Omental fat pad (tissue), 4 donors: ENCODE measurements around the gene VCX3A. TPM values are rescaled to one million over a fixed set of nuclear protein-coding genes. Genes with fewer than 3 reads are reported as not detected.

ENCODE experiments used
- ATAC-seq: fragments of 150-250 bp; one replicate; pipeline ENCODE4 v1.9.1; 2016; ENCODE audit warnings: mild to moderate bottlenecking, moderate library complexity; ENCODE audit not compliant: low FRiP score
- DNase-seq: peaks from one replicate; pipeline ENCODE4 v3.0.0-alpha.2; 2019; ENCODE audit warnings: low spot score
- total RNA-seq, 4 donors: library from RNA; depleted of rRNA; stranded (reverse); fragments of >200 nt; gene quantifications; one replicate each; pipeline ENCODE4 v1.1.0, GENCODE V29; 2016
- TF ChIP-seq, protein P1 (sequence below), 3 donors: fragments of 450-650 bp; IDR thresholded peaks; one replicate each; pipeline ENCODE4 v1.5.1; 2016 to 2017; ENCODE audit warnings: antibody characterized with exemption in 3 of 3, mild to moderate bottlenecking in 3 of 3, moderate library complexity in 2 of 3

Gene VCX3A
- total RNA-seq, 4 donors from 2014 or later: not detected

DNA sequence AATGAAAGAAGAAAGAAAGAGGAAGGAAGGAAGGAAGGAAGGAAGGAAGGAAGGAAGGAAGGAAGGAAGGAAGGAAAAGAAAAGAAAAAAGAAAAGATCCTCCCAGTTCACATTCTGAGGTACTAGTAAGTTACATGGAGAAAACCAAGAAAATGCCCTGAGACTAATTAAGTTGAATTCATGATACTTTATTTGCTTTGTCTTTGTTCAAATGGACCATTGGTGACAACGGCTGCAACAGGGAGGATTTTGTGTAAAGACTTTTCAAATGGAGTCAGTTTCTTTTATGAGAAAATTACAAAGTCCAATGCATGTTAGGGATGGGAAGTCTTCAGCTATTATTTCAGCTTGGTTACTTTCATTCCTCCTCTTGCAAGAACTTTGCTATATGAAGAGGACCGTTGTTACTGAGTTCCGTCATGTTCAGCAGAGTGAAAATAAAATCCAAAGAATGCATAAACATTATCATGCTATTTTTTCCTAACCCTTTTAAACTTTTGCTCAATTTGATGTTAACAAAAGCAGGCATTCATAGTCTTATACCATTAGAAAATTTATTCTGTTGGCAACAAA lies 8.3 kb downstream of the VCX3A start:
- ATAC-seq (no peak), DNase-seq (no peak)
- TF ChIP-seq, protein P1, sequence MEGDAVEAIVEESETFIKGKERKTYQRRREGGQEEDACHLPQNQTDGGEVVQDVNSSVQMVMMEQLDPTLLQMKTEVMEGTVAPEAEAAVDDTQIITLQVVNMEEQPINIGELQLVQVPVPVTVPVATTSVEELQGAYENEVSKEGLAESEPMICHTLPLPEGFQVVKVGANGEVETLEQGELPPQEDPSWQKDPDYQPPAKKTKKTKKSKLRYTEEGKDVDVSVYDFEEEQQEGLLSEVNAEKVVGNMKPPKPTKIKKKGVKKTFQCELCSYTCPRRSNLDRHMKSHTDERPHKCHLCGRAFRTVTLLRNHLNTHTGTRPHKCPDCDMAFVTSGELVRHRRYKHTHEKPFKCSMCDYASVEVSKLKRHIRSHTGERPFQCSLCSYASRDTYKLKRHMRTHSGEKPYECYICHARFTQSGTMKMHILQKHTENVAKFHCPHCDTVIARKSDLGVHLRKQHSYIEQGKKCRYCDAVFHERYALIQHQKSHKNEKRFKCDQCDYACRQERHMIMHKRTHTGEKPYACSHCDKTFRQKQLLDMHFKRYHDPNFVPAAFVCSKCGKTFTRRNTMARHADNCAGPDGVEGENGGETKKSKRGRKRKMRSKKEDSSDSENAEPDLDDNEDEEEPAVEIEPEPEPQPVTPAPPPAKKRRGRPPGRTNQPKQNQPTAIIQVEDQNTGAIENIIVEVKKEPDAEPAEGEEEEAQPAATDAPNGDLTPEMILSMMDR (IDR thresholded peaks at IDR 0.05): no peak

DNA sequence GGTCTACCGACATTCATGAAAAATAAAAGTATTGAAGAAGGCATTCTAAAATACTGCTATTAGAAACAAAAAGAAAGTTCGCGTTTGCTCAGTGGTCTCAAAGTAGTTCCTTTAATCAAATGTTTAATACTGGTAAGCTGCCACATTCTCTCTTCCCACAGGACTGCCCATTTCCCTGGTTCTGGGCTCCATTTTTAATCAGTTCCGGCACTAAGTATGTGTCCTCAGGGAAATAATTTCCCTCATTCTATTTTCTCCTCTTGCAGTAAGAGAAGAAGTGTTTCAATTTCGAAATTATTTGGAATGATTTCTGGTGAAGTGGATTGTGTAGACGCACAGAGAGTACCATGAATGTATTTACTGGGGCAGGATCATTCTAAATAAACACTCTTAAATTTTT lies 17.5 kb downstream of the VCX3A start:
- no peak for DNase-seq
- ATAC-seq: no peak
- TF ChIP-seq, protein P1 (IDR thresholded peaks at IDR 0.05): no peak

DNA sequence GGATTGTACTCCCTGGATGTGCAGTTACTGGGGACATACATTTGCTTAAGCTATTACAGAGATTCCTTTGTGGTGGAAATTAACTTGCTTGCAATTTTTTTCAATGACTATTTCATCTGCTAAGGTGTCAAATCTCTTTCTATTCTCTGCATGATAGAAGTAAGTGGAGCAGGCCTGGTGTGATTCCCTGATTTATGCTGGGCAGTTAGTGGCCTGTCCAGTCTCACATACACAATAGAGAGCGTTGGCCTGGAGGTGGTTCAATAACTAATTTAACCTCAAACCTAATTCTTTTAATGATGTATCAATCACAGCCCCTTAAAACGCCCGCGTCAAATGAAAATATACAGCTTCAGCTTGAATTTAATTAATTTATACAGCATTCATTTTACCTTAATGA lies 28.5 kb downstream of the VCX3A start:
- ATAC-seq: no peak
- no peak for DNase-seq
- TF ChIP-seq, protein P1 (IDR thresholded peaks at IDR 0.05): no peak

DNA sequence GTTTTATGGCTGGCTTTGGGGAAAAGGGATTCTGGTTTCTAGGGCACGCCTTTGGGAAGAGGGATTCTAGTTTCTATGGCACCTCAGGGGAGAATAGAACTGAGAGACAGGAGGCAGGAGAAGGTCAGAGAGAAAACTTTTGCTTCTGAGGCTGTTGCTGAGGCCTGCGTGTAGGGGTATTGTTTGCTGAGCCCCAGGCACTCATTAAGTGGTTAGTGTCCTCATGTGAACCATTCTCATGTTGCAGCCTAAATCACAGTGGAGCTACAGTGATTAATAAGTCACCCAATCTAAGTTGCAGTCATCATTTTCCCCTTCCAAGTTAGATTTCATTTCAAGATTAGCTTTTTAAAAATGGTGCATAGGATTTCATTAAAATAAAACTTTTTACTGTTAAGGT lies 29.0 kb downstream of the VCX3A start:
- TF ChIP-seq, protein P1 (IDR thresholded peaks at IDR 0.05): no peak
- DNase-seq (no peak), ATAC-seq (no peak)

DNA sequence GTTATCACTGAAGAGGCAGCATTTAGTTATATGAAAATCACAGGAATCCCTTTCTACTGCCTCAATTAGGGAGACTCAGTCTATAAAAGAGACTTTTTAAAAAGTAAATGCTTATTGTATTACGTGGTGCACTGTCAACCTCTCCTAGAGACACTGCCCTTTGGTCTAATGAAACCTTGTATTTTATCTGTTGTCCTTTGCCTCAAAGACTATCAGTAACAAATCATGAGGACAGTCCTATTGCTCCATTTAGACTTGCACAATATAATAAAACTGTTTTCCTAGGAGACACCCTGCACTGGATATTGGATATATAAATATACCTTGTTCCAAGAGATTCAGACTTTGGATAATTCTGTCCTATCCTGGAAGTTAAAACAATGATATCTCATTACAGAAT lies 34.2 kb downstream of the VCX3A start:
- no peak for DNase-seq
- TF ChIP-seq, protein P1 (IDR thresholded peaks at IDR 0.05): no peak
- no peak for ATAC-seq

DNA sequence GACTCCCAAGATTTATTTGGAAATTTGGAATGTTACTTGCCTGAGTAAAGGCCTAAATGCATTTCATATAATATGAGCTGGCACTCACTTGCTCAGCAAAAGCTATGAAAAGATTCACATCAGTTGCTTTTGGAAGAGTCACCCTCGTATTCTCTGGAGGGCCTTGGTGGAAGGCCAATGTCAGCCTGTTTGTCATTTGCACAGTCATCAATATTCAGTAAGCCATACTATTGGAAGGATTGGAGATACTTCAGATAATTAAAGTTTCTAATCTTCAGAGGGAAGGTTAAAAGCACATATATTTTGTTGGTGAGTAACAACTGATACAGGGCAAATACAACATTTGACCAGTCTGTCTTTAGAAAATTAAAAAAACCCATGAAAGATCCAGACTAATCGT lies 36.6 kb downstream of the VCX3A start:
- DNase-seq: no peak
- no peak for ATAC-seq
- TF ChIP-seq, protein P1 (IDR thresholded peaks at IDR 0.05): no peak
